Activated naive CD4-positive, alpha-beta T cell treated with anti-CD3 and anti-CD28 coated beads, Interleukin-2, amount 50 U/mL, for 24 hours (primary cell): Measurements from ENCODE around the gene ZFC3H1.

ENCODE experiments used
- H3K27ac Mint-ChIP-seq: one replicate; pipeline ENCODE4 v1.8.0; 2021; ENCODE audit warnings: mild to moderate bottlenecking, mixed read lengths
- H3K27me3 Mint-ChIP-seq: one replicate; pipeline ENCODE4 v1.8.0; 2021; ENCODE audit warnings: mixed read lengths
- H3K36me3 Mint-ChIP-seq: one replicate; pipeline ENCODE4 v1.8.0; 2021; ENCODE audit warnings: mixed read lengths
- H3K4me1 Mint-ChIP-seq: one replicate; pipeline ENCODE4 v1.8.0; 2021; ENCODE audit warnings: mixed read lengths
- H3K4me3 Mint-ChIP-seq: one replicate; pipeline ENCODE4 v1.8.0; 2021; ENCODE audit warnings: mild to moderate bottlenecking, mixed read lengths
- H3K9me3 Mint-ChIP-seq: one replicate; pipeline ENCODE4 v1.8.0; 2021; ENCODE audit warnings: mixed read lengths

ZFC3H1 gene

GRCh38 chr12:71626098-71626497 lies 37.5 kb downstream of the ZFC3H1 start:
- H3K4me1 Mint-ChIP-seq, result peaks cover 38% of the 10 kb centered on the region
- no peaks in the 10 kb centered on the region for H3K9me3 Mint-ChIP-seq
- H3K27me3 Mint-ChIP-seq, result no peaks in the 10 kb centered on the region
- H3K36me3 Mint-ChIP-seq, result peaks cover 25% of the 10 kb centered on the region
- peak overlapping the region; percentile 36 for H3K4me3 Mint-ChIP-seq
- peak overlapping the region; percentile 82 for H3K27ac Mint-ChIP-seq

GRCh38 chr12:71625476-71625875 lies 38.2 kb downstream of the ZFC3H1 start:
- peak overlapping the region; percentile 30 for H3K27ac Mint-ChIP-seq
- no peak overlapping the region for H3K4me3 Mint-ChIP-seq
- no peaks in the 10 kb centered on the region for H3K9me3 Mint-ChIP-seq
- peaks cover 44% of the 10 kb centered on the region for H3K4me1 Mint-ChIP-seq
- peaks cover 31% of the 10 kb centered on the region for H3K36me3 Mint-ChIP-seq
- no peaks in the 10 kb centered on the region for H3K27me3 Mint-ChIP-seq

GRCh38 chr12:71621938-71622337 lies 41.7 kb downstream of the ZFC3H1 start:
- Mint-ChIP-seq H3K27ac (peak overlapping the region; percentile 14), H3K27me3 (no peaks in the 10 kb centered on the region), H3K9me3 (no peaks in the 10 kb centered on the region), H3K4me1 (peaks cover 44% of the 10 kb centered on the region), H3K4me3 (no peak overlapping the region), H3K36me3 (peaks cover 33% of the 10 kb centered on the region)

- Mint-ChIP-seq H3K4me3 (peak overlapping the region; percentile 19), H3K27me3 (no peaks in the 10 kb centered on the region), H3K36me3 (peaks cover 29% of the 10 kb centered on the region), H3K4me1 (peaks cover 27% of the 10 kb centered on the region), H3K27ac (peak overlapping the region; percentile 91), H3K9me3 (no peaks in the 10 kb centered on the region)
These were observed 53.4 kb downstream of the ZFC3H1 start for GRCh38 chr12:71610031-71610795.

- no peaks in the 10 kb centered on the region for H3K27me3 Mint-ChIP-seq
- peaks cover 25% of the 10 kb centered on the region for H3K36me3 Mint-ChIP-seq
- H3K27ac Mint-ChIP-seq, result peak overlapping the region; percentile 59
- peaks cover 30% of the 10 kb centered on the region for H3K4me1 Mint-ChIP-seq
- no peak overlapping the region for H3K4me3 Mint-ChIP-seq
- no peaks in the 10 kb centered on the region for H3K9me3 Mint-ChIP-seq
These were observed 55.9 kb downstream of the ZFC3H1 start for GRCh38 chr12:71607494-71608330.

- Mint-ChIP-seq H3K27me3 (no peaks in the 10 kb centered on the region), H3K27ac (peak overlapping the region; percentile 68), H3K9me3 (no peaks in the 10 kb centered on the region), H3K4me1 (peaks cover 10% of the 10 kb centered on the region), H3K36me3 (peaks cover 18% of the 10 kb centered on the region), H3K4me3 (no peak overlapping the region)
These were observed 58.6 kb downstream of the ZFC3H1 start for GRCh38 chr12:71605039-71605438.

GRCh38 chr12:71602761-71603577 lies 60.7 kb downstream of the ZFC3H1 start:
- Mint-ChIP-seq H3K4me1 (peaks cover 7% of the 10 kb centered on the region), H3K9me3 (no peaks in the 10 kb centered on the region), H3K27ac (no peak overlapping the region), H3K4me3 (no peak overlapping the region), H3K27me3 (no peaks in the 10 kb centered on the region), H3K36me3 (peaks cover 15% of the 10 kb centered on the region)

GRCh38 chr12:71601546-71601945 lies 62.1 kb downstream of the ZFC3H1 start:
- Mint-ChIP-seq H3K4me1 (peaks cover 3% of the 10 kb centered on the region), H3K36me3 (peaks cover 5% of the 10 kb centered on the region), H3K4me3 (no peak overlapping the region), H3K27ac (no peak overlapping the region), H3K9me3 (no peaks in the 10 kb centered on the region), H3K27me3 (no peaks in the 10 kb centered on the region)

- no peak overlapping the region for H3K4me3 Mint-ChIP-seq
- H3K9me3 Mint-ChIP-seq, result no peaks in the 10 kb centered on the region
- H3K27ac Mint-ChIP-seq, result no peak overlapping the region
- no peaks in the 10 kb centered on the region for H3K4me1 Mint-ChIP-seq
- H3K27me3 Mint-ChIP-seq, result peaks cover 5% of the 10 kb centered on the region
- H3K36me3 Mint-ChIP-seq, result no peaks in the 10 kb centered on the region
These were observed 64.4 kb downstream of the ZFC3H1 start for GRCh38 chr12:71599210-71599609.

GRCh38 chr12:71594214-71594948 lies 69.3 kb downstream of the ZFC3H1 start:
- Mint-ChIP-seq H3K27me3 (peaks cover 17% of the 10 kb centered on the region), H3K9me3 (no peaks in the 10 kb centered on the region), H3K4me3 (no peak overlapping the region), H3K4me1 (no peaks in the 10 kb centered on the region), H3K27ac (no peak overlapping the region), H3K36me3 (no peaks in the 10 kb centered on the region)

GRCh38 chr12:71592841-71593240 lies 70.8 kb downstream of the ZFC3H1 start:
- Mint-ChIP-seq H3K9me3 (no peaks in the 10 kb centered on the region), H3K27me3 (peaks cover 20% of the 10 kb centered on the region), H3K4me3 (no peak overlapping the region), H3K36me3 (no peaks in the 10 kb centered on the region), H3K4me1 (no peaks in the 10 kb centered on the region), H3K27ac (no peak overlapping the region)

- no peak overlapping the region for H3K27ac Mint-ChIP-seq
- H3K4me3 Mint-ChIP-seq, result no peak overlapping the region
- peaks cover 24% of the 10 kb centered on the region for H3K27me3 Mint-ChIP-seq
- H3K36me3 Mint-ChIP-seq, result no peaks in the 10 kb centered on the region
- no peaks in the 10 kb centered on the region for H3K4me1 Mint-ChIP-seq
- no peaks in the 10 kb centered on the region for H3K9me3 Mint-ChIP-seq
These were observed 72.0 kb downstream of the ZFC3H1 start for GRCh38 chr12:71591601-71592000.

GRCh38 chr12:71589478-71589881 lies 74.2 kb downstream of the ZFC3H1 start:
- Mint-ChIP-seq H3K9me3 (no peaks in the 10 kb centered on the region), H3K27ac (no peak overlapping the region), H3K4me3 (no peak overlapping the region), H3K36me3 (no peaks in the 10 kb centered on the region), H3K27me3 (peaks cover 20% of the 10 kb centered on the region), H3K4me1 (no peaks in the 10 kb centered on the region)

- Mint-ChIP-seq H3K4me1 (no peaks in the 10 kb centered on the region), H3K36me3 (peaks cover 3% of the 10 kb centered on the region), H3K27me3 (peaks cover 12% of the 10 kb centered on the region), H3K4me3 (no peak overlapping the region), H3K27ac (no peak overlapping the region), H3K9me3 (no peaks in the 10 kb centered on the region)
These were observed 76.6 kb downstream of the ZFC3H1 start for GRCh38 chr12:71587012-71587411.

- H3K4me3 Mint-ChIP-seq, result no peak overlapping the region
- no peaks in the 10 kb centered on the region for H3K9me3 Mint-ChIP-seq
- H3K27me3 Mint-ChIP-seq, result peaks cover 10% of the 10 kb centered on the region
- H3K36me3 Mint-ChIP-seq, result peaks cover 3% of the 10 kb centered on the region
- no peak overlapping the region for H3K27ac Mint-ChIP-seq
- no peaks in the 10 kb centered on the region for H3K4me1 Mint-ChIP-seq
These were observed 78.4 kb downstream of the ZFC3H1 start for GRCh38 chr12:71585218-71585617.
